MM.1S (cell line): Measurements from ENCODE around the gene MARK4.
"Not testable (repeated sequence)": the region's sequence is repeated elsewhere in the genome, so short reads cannot be mapped to it uniquely, and the experiment has no call there.

ENCODE experiments used
- DNase-seq: peaks from one replicate; pipeline ENCODE4 v3.0.0-alpha.2; 2015
- H2AFZ ChIP-seq: fragments of 300-600 bp; sonication (generic); 2 replicates; pipeline ENCODE4 v1.6.0; 2016; ENCODE audit warnings: antibody characterized with exemption, low read length
- H3F3A ChIP-seq: fragments of 300-600 bp; sonication (generic); 2 replicates; pipeline ENCODE4 v1.6.1; 2016; ENCODE audit warnings: mild to moderate bottlenecking, antibody characterized with exemption, low read length, moderate library complexity, mixed read lengths; ENCODE audit not compliant: insufficient read depth
- H3K27ac ChIP-seq: fragments of 300-600 bp; sonication (generic); 2 replicates; pipeline ENCODE4 v1.5.1; 2016; ENCODE audit warnings: mild to moderate bottlenecking, low read length
- H3K27me3 ChIP-seq: fragments of 300-600 bp; sonication (generic); replicated peaks from 2 replicates; pipeline ENCODE4 v1.6.0; 2016; ENCODE audit warnings: low read length; ENCODE audit not compliant: insufficient read depth
- H3K36me3 ChIP-seq: fragments of 300-600 bp; sonication (generic); replicated peaks from 2 replicates; pipeline ENCODE4 v1.6.1; 2016; ENCODE audit warnings: mild to moderate bottlenecking, low read length, mixed read lengths; ENCODE audit not compliant: insufficient read depth
- H3K4me1 ChIP-seq: fragments of 300-600 bp; sonication (generic); 2 replicates; pipeline ENCODE4 v1.6.1; 2016; ENCODE audit warnings: low read length, mixed read lengths
- H3K4me2 ChIP-seq: fragments of 300-600 bp; sonication (generic); 2 replicates; pipeline ENCODE4 v1.6.0; 2016; ENCODE audit warnings: low read depth, low read length
- H3K4me3 ChIP-seq: fragments of 300-600 bp; sonication (generic); 2 replicates; pipeline ENCODE4 v1.5.1; 2016; ENCODE audit warnings: low read length, mixed read lengths
- H3K79me2 ChIP-seq: fragments of 300-600 bp; sonication (generic); 2 replicates; pipeline ENCODE4 v1.6.1; 2016; ENCODE audit warnings: mixed run types, low read length, mixed read lengths
- H3K9ac ChIP-seq: fragments of 300-600 bp; sonication (generic); 2 replicates; pipeline ENCODE4 v1.6.1; 2016; ENCODE audit warnings: low read length, mixed read lengths
- H3K9me2 ChIP-seq: fragments of 300-600 bp; sonication (generic); replicated peaks from 2 replicates; pipeline ENCODE4 v1.6.1; 2016; ENCODE audit warnings: mild to moderate bottlenecking, low read length, mixed read lengths; ENCODE audit not compliant: insufficient read depth
- H3K9me3 ChIP-seq: fragments of 300-600 bp; sonication (generic); replicated peaks from 2 replicates; pipeline ENCODE4 v1.6.1; 2016; ENCODE audit warnings: mild to moderate bottlenecking, low read length, mixed read lengths; ENCODE audit not compliant: insufficient read depth
- H4K20me1 ChIP-seq: fragments of 300-600 bp; sonication (generic); 2 replicates; pipeline ENCODE4 v1.6.1; 2016; ENCODE audit warnings: mild to moderate bottlenecking, low read length, moderate library complexity, mixed read lengths; ENCODE audit not compliant: insufficient read depth
- EZH2 ChIP-seq: fragments of 300-600 bp; sonication (generic); optimal IDR thresholded peaks from 2 replicates; pipeline ENCODE3; 2017; ENCODE audit warnings: low read depth, mild to moderate bottlenecking, antibody characterized with exemption, low read length, mixed read lengths
- EZH2phosphoT487 ChIP-seq: fragments of 300-600 bp; sonication (generic); IDR thresholded peaks from 2 replicates; pipeline ENCODE4 v1.6.1; 2018; ENCODE audit warnings: antibody characterized with exemption, low read length
- TF ChIP-seq, protein P1 (sequence below): fragments of 300-600 bp; sonication (generic); IDR thresholded peaks from 2 replicates; pipeline ENCODE4 v1.5.1; 2016; ENCODE audit warnings: antibody characterized with exemption, low read length, mixed read lengths

The MARK4 gene

DNA sequence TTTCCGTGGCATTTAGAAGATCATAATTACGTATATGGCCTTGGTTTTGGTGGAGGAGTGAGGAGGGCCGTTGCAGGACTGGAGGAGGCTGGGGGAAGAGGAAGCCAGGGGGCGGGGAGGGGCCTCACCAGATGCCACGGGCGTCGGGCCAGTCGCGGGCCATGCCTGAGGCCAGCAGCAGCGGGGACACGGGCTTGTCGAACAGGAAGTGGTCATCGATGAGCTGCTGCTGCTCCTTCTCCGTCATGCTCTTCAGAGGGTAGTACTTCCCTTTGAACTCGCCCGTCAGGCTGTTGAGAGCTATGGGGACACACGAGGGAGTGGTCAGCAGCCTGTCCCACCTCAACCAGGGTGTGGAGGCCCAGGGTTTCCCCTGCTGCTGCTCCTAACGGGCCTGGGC lies 60.5 kb downstream of the MARK4 start:
- TF ChIP-seq, protein P1, sequence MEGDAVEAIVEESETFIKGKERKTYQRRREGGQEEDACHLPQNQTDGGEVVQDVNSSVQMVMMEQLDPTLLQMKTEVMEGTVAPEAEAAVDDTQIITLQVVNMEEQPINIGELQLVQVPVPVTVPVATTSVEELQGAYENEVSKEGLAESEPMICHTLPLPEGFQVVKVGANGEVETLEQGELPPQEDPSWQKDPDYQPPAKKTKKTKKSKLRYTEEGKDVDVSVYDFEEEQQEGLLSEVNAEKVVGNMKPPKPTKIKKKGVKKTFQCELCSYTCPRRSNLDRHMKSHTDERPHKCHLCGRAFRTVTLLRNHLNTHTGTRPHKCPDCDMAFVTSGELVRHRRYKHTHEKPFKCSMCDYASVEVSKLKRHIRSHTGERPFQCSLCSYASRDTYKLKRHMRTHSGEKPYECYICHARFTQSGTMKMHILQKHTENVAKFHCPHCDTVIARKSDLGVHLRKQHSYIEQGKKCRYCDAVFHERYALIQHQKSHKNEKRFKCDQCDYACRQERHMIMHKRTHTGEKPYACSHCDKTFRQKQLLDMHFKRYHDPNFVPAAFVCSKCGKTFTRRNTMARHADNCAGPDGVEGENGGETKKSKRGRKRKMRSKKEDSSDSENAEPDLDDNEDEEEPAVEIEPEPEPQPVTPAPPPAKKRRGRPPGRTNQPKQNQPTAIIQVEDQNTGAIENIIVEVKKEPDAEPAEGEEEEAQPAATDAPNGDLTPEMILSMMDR: no peak
- no peak for TF ChIP-seq EZH2
- TF ChIP-seq EZH2phosphoT487: no peak
- Histone ChIP-seq H3K36me3 (no peaks in the 10 kb centered on the region), H3F3A (0 out of 2 replicates have a peak, but pooled peaks cover 3% of the 10 kb centered on the region), H2AFZ (no peak overlapping the region), H4K20me1 (no peaks in the 10 kb centered on the region), H3K4me2 (no peak overlapping the region), H3K9ac (no peak overlapping the region), H3K27me3 (peaks cover 34% of the 10 kb centered on the region), H3K27ac (no peak overlapping the region), H3K9me2 (no peaks in the 10 kb centered on the region), H3K9me3 (no peaks in the 10 kb centered on the region), H3K4me3 (no peak overlapping the region), H3K4me1 (no peaks in the 10 kb centered on the region), H3K79me2 (no peaks in the 10 kb centered on the region)
- DNase-seq: no peak

GRCh38 chr19:45312285-45312684 lies 61.2 kb downstream of the MARK4 start:
- not testable (repeated sequence) for H3K4me1 ChIP-seq, H3K9me3 ChIP-seq, H3K4me2 ChIP-seq, H2AFZ ChIP-seq, H4K20me1 ChIP-seq, H3K36me3 ChIP-seq, DNase-seq, H3K79me2 ChIP-seq, H3K9ac ChIP-seq, H3K4me3 ChIP-seq, H3F3A ChIP-seq, H3K27ac ChIP-seq, H3K9me2 ChIP-seq
- peaks cover 38% of the 10 kb centered on the region for H3K27me3 ChIP-seq

DNA sequence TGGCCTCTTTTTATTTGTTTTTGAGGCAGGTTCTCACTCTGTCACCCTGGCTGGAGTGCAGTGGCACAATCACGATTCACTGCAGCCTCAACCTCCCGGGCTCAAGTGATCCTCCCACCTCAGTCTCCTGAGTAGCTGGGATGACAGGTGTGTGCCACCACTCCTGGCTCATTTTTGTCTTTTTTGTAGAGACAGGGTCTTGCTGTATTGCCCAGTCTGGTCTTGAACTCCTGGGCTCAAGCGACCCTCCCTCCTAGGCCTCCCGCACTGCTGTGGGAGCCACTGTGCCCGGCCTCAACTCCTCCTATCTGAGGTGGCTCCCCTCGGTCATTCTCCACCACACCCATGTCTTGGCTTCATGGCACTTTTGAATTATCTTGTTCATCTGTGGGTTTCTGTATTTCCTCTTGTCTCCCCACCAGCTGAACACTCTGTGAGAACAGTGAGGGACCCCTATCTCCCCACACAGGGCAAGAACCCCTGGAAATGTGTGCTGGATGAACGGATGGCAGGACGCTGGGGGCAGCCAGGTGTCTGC lies 63.7 kb downstream of the MARK4 start:
- Histone ChIP-seq H2AFZ (no peak overlapping the region), H3K4me2 (no peak overlapping the region), H3K27me3 (peaks cover 59% of the 10 kb centered on the region), H3K9ac (no peak overlapping the region), H3K9me2 (no peaks in the 10 kb centered on the region), H3K4me1 (no peaks in the 10 kb centered on the region), H3K36me3 (no peaks in the 10 kb centered on the region), H3K9me3 (no peaks in the 10 kb centered on the region), H3F3A (no peaks in the 10 kb centered on the region), H4K20me1 (no peaks in the 10 kb centered on the region), H3K79me2 (no peaks in the 10 kb centered on the region), H3K4me3 (no peak overlapping the region), H3K27ac (no peak overlapping the region)
- TF ChIP-seq EZH2 (no peak), EZH2phosphoT487 (no peak)
- TF ChIP-seq, protein P1: no peak
- no peak for DNase-seq

- Histone ChIP-seq H3K36me3 (no peaks in the 10 kb centered on the region), H4K20me1 (no peaks in the 10 kb centered on the region), H3K4me1 (no peaks in the 10 kb centered on the region), H2AFZ (no peak overlapping the region), H3F3A (no peaks in the 10 kb centered on the region), H3K9me3 (no peaks in the 10 kb centered on the region), H3K9me2 (no peaks in the 10 kb centered on the region), H3K27ac (no peak overlapping the region), H3K4me3 (no peak overlapping the region), H3K79me2 (no peaks in the 10 kb centered on the region), H3K4me2 (no peak overlapping the region), H3K9ac (no peak overlapping the region), H3K27me3 (peaks cover 63% of the 10 kb centered on the region)
- DNase-seq: no peak
- TF ChIP-seq EZH2: no peak
These were observed 64.2 kb downstream of the MARK4 start for GRCh38 chr19:45315304-45315703.
